Heart left ventricle (tissue), 16 donors: ENCODE data around the gene PNPLA1. TPM values are rescaled to one million over a fixed set of nuclear protein-coding genes. Genes with fewer than 3 reads are reported as not detected.

Experiments used
- ATAC-seq, 4 donors: fragments of 200-7000 bp; cut with Tn5 transposase; one replicate each; pipeline ENCODE4 v1.9.1; 2020 to 2022; ENCODE audit warnings: moderate library complexity in 4 of 4, mild to moderate bottlenecking in 3 of 4, moderate number of reproducible peaks in 1 of 4
- DNase-seq, 5 donors: peaks; one replicate each; pipeline ENCODE4 v3.0.0-alpha.2; 2020
- H3K27ac ChIP-seq, 12 donors: fragments of 200-600 bp; sonication (generic) in 4 of 12; one replicate each; pipeline versions ENCODE4 v1.5.0 to v1.8.0; 2016 to 2022; ENCODE audit warnings: mild to moderate bottlenecking in 2 of 12
- H3K27me3 ChIP-seq, 9 donors: fragments of 200-600 bp; sonication (generic) in 2 of 9; one replicate each; pipeline versions ENCODE4 v1.5.1 to v1.8.0; 2016 to 2022; ENCODE audit warnings: mild to moderate bottlenecking in 3 of 9
- H3K36me3 ChIP-seq, 9 donors: fragments of 200-600 bp; sonication (generic) in 2 of 9; one replicate each; pipeline versions ENCODE4 v1.5.0 to v1.8.0; 2018 to 2022; ENCODE audit warnings: mild to moderate bottlenecking in 2 of 9
- H3K4me1 ChIP-seq, 12 donors: fragments of 200-600 bp; sonication (generic) in 4 of 12; one replicate each; pipeline versions ENCODE4 v1.5.0 to v1.8.0; 2016 to 2022; ENCODE audit warnings: mild to moderate bottlenecking in 3 of 12
- H3K4me3 ChIP-seq, 12 donors: fragments of 200-600 bp; sonication (generic) in 4 of 12; one replicate each; pipeline versions ENCODE4 v1.5.0 to v1.8.0; 2017 to 2022; ENCODE audit warnings: mild to moderate bottlenecking in 9 of 12, moderate library complexity in 4 of 12
- H3K9me3 ChIP-seq, 12 donors: fragments of 200-600 bp; sonication (generic) in 4 of 12; one replicate each; pipeline versions ENCODE4 v1.5.0 to v1.8.0; 2016 to 2022; ENCODE audit warnings: mild to moderate bottlenecking in 1 of 12
- CTCF ChIP-seq, 12 donors: fragments of 200-600 bp; sonication (generic) in 4 of 12; IDR thresholded peaks; one replicate each; pipeline versions ENCODE4 v1.5.0 to v1.8.0; 2018 to 2022; ENCODE audit warnings: antibody characterized with exemption in 12 of 12, mild to moderate bottlenecking in 5 of 12
- POLR2A ChIP-seq, 2 donors: fragments of 450-650 bp; IDR thresholded peaks; one replicate each; pipeline ENCODE4 v1.6.1; 2017; ENCODE audit warnings: antibody characterized with exemption in 2 of 2, mild to moderate bottlenecking in 2 of 2, moderate library complexity in 2 of 2
- WGBS, 4 donors: extraction: QIAGEN DNeasy Blood & Tissue Kit in 2 of 4; methylation state at CpG; one replicate each; pipeline versions ENCODE4 v1.1.5 to v1.1.7; 2013 to 2018; 5-methylcytosine and 5-hydroxymethylcytosine counted together
- intact Hi-C, 10 donors: fragments of 100-400 bp; cut with DNase I; formaldehyde crosslinking; loops; one replicate each; pipeline versions ENCODE4 v1.11.1 to v1.14.2; 2022
- polyA plus RNA-seq, 2 donors: library from polyadenylated mRNA; stranded (reverse); fragments of 200-250 nt; gene quantifications; one replicate each; pipeline ENCODE4 v1.2.3, GENCODE V29; 2013
- total RNA-seq, 9 donors: library from RNA; depleted of rRNA in 2 of 9; stranded (reverse); fragments of >200 nt in 2 of 9; fragmentation: NEBNext Ultra II Directional in 3 of 9; extraction: Animal tissue kit (Norgen Biotek cat#: 25700) in 3 of 9; gene quantifications; one replicate each; pipeline versions ENCODE4 v1.1.0 to v1.2.4, GENCODE V29; 2016 to 2023
- donor health status: ischemic (EF 13 %, LVEDD 7.1; RV severe dilation, severe dysfunction).
- donor health status: healthy with polysubstance abuse.
- donor health status: DM: no; HTN: yes; CAD: no.
- donor health status: DM: no; HTN: no; CAD: no.
- donor health status: ischemic (EF 25% LVEDD 6.9; RV normal size, moderate dysfunction).
- donor health status: ischemic (EF 25% LVEDD 5.7; RV mildly dilated, moderate dysfunction).
- donor health status: healthy.
- donor health status: DM: yes; HTN: yes; CAD: no.
- donor health status: ischemic (EF 35%, LVEDD 5.7; RV mildly dilated, moderate dysfunction).
- donor health status: nonischemic (EF 11% LVEDD 7.7; RV severe dilation, severe dysfunction).
- donor health status: DM: yes; HTN: yes; CAD: no.
- donor health status: PGD.
- donor health status: ischemic (EF 29% LVEDD 5.4; RV normal size, mild dysfunction).
- donor health status: nonischemic (EF 23%, LVEDD 6.1; RV moderate dilation, normal function).

The PNPLA1 gene
- total and polyA plus RNA-seq, 11 donors = 0.06 to 0.41 TPM; not detected in 9

DNA sequence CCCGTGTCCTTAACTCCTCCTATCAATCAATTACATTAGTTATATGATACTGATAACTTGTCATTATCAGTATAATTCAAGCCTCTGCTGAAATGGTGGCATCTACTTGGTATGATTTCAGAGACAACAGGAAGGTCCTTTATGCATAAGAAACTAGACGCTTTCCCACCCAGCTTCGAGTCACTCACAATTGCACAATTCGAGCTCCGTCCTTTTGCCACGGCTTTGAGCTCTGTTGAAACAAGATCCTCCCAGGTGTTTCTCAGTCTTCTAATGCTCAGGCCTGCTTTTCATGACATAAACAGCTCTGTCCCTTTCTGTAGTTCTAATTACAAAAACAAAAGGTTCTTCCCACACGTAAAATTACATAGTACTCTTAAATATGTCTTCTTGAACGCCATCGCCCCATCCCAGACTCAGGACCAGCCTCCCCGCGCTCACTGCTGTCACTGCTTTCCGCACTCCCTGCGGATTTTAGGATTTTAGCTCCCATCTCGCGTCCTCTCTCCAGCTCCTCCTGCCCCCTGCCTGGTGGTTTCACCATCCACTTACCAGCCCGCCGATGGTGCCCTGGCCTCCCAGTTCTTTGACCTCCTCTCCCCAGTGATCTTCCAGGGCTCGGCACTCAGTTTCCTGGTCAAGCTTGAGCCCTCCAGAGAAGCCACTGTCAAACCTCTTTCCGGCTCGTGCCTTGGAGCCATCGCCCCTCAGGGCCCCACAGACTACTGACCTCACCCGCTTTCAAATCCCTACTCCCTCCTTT lies 23.2 kb upstream of the PNPLA1 start:
- H3K27me3 ChIP-seq = no peaks in the 10 kb centered on the region
- H3K4me1 ChIP-seq = peaks cover 0 to 31% (median 0%) of the 10 kb centered on the region in 12 donors
- no peak overlapping the region for H3K27ac ChIP-seq
- ATAC-seq (no peak), DNase-seq (no peak)
- no peaks in the 10 kb centered on the region for H3K36me3 ChIP-seq
- no peak overlapping the region for H3K4me3 ChIP-seq
- TF ChIP-seq POLR2A (IDR thresholded peaks at IDR 0.05) (no peak), CTCF (IDR thresholded peaks at IDR 0.05) (no peak)
- intact Hi-C loops = no loop called here
- no peaks in the 10 kb centered on the region for H3K9me3 ChIP-seq
- 92 to 93% (median 92%) methylated on average over 22 of the region's 22 CpGs for WGBS, 4 donors

- no peak overlapping the region for H3K27ac ChIP-seq
- intact Hi-C loops = no loop called here
- no peaks in the 10 kb centered on the region for H3K36me3 ChIP-seq
- 65 to 80% (median 79%) methylated on average over 6 of the region's 6 CpGs for WGBS, 4 donors
- ATAC-seq (peak in 2 of 4 donors; percentile 26 to 41), DNase-seq (no peak)
- TF ChIP-seq POLR2A (IDR thresholded peaks at IDR 0.05) = no peak
- H3K4me1 ChIP-seq = peaks cover 0 to 28% (median 0%) of the 10 kb centered on the region in 12 donors
- H3K9me3 ChIP-seq = no peaks in the 10 kb centered on the region
- no peaks in the 10 kb centered on the region for H3K27me3 ChIP-seq
- H3K4me3 ChIP-seq = no peak overlapping the region
Measured at GRCh38 chr6:36247693-36248092, 22.2 kb upstream of the PNPLA1 start.

GRCh38 chr6:36248980-36249379 lies 20.9 kb upstream of the PNPLA1 start:
- TF ChIP-seq CTCF (IDR thresholded peaks at IDR 0.05) (no peak), POLR2A (IDR thresholded peaks at IDR 0.05) (no peak)
- ATAC-seq (peak in 2 of 4 donors; percentile 36 to 45), DNase-seq (no peak)
- Histone ChIP-seq H3K4me3 (no peak overlapping the region), H3K27me3 (no peaks in the 10 kb centered on the region), H3K9me3 (no peaks in the 10 kb centered on the region), H3K36me3 (no peaks in the 10 kb centered on the region), H3K27ac (peak overlapping the region in 2 of 12 donors; percentile 4 to 17), H3K4me1 (peaks cover 0 to 28% (median 0%) of the 10 kb centered on the region in 12 donors)
- intact Hi-C loops = no loop called here
- WGBS, 4 donors = 52 to 64% (median 59%) methylated on average over 1 of the region's 1 CpG

- Histone ChIP-seq H3K4me1 (peaks cover 0 to 28% (median 0%) of the 10 kb centered on the region in 12 donors), H3K27me3 (no peaks in the 10 kb centered on the region), H3K4me3 (no peak overlapping the region), H3K27ac (no peak overlapping the region), H3K36me3 (no peaks in the 10 kb centered on the region), H3K9me3 (no peaks in the 10 kb centered on the region)
- ATAC-seq (no peak), DNase-seq (no peak)
- TF ChIP-seq POLR2A (IDR thresholded peaks at IDR 0.05) = no peak
- no peak for TF ChIP-seq CTCF (IDR thresholded peaks at IDR 0.05)
- 70 to 82% (median 76%) methylated on average over 5 of the region's 5 CpGs for WGBS, 4 donors
- intact Hi-C loops = no loop called here
Measured at GRCh38 chr6:36249536-36249935, 20.3 kb upstream of the PNPLA1 start.
